ENCODE results near the gene MRPL47. TPM values are rescaled to one million over a fixed set of nuclear protein-coding genes. Genes with fewer than 3 reads are reported as not detected.

The MRPL47 gene
- polyA plus RNA-seq, 1 experiment: 23.2 TPM

- TF ChIP-seq CTCF (IDR thresholded peaks at IDR 0.05; ENCODE audit: insufficient read depth, low read depth, low read length): no peak
- Histone ChIP-seq H3K36me3 (ENCODE audit: control insufficient read depth, insufficient read depth, low read length) (no peaks in the 10 kb centered on the region), H3K27me3 (ENCODE audit: control insufficient read depth, insufficient read depth, low read length) (no peaks in the 10 kb centered on the region), H3K4me3 (ENCODE audit: low read depth, low read length) (no peak overlapping the region)
- ChIA-PET CTCF (interaction anchor here (1.0 kb wide), 1 partner anchor 11 kb away, joined by 3 read pairs; no protein-coding TSS in a partner anchor), POLR2A (no interaction called here)
- no peak for DNase-seq (ENCODE audit: low read depth)
These were observed 57.6 kb downstream of the MRPL47 start for GRCh38 chr3:179546814-179547241.

DNA sequence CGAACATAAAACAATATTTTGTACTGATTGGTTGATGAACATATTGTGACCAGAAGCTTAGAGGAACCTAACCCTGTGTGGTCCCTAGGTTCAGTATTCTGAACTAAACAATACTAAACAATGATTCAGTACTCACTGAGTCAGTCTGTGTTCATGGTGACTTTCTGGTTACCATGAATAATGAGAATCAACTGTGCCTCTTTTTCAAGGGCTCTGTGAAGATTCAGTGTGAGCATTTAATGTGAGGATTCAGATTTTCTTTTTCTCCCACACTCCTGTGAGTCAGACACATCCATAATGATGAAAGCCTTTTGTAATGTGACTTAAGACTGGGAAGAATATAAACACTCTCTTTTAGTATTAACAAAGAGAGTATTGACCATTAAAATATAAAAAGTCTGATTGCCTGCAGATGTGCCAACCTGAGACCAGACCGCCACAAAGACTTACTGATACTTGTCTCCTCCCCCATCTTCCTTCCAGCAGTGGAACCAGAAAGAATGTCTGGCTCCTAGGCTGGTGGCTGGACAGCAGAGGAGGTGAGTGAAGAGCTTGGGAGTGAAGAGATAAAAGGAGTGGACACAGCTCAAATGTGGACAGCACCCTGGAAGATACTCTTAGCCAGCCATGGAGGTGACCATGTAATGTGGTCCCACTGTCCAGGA is 59.3 kb downstream of the MRPL47 start:
- DNase-seq (ENCODE audit: low read depth): peak; percentile 70
- Histone ChIP-seq H3K4me3 (ENCODE audit: low read depth, low read length) (no peak overlapping the region), H3K27me3 (ENCODE audit: control insufficient read depth, insufficient read depth, low read length) (no peaks in the 10 kb centered on the region), H3K36me3 (ENCODE audit: control insufficient read depth, insufficient read depth, low read length) (no peaks in the 10 kb centered on the region)
- TF ChIP-seq CTCF (IDR thresholded peaks at IDR 0.05; ENCODE audit: insufficient read depth, low read depth, low read length): no peak
- POLR2A ChIA-PET: no interaction called here
- CTCF ChIA-PET: no interaction called here

DNA sequence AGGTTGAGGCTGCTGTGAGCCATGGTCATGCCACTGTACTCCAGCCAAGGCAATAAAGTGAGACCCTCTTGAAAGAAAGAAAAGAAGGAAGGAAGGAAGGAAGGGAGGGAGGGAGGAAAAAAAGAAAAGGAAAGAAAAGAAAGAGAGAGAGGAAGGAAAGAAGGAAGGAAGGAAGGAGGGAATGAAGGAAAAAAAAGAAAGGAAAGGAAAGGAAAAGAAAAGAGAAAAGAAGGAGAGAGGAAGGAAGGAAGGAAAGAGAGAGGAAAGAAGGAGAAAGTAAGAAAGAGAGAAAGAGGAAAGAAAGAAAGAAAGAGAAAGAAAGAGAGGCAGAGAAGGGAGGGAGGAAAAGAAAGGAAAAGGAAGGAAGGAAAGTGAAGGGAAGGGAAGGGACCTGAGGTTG is 62.1 kb downstream of the MRPL47 start:
- H3K27me3 ChIP-seq (ENCODE audit: control insufficient read depth, insufficient read depth, low read length): no peaks in the 10 kb centered on the region
- ChIA-PET POLR2A (no interaction called here), CTCF (interaction anchor here (1.3 kb wide), 1 partner anchor 12 kb away, joined by 3 read pairs; no protein-coding TSS in a partner anchor)
- no peak for TF ChIP-seq CTCF (IDR thresholded peaks at IDR 0.05; ENCODE audit: insufficient read depth, low read depth, low read length)
- no peak overlapping the region for H3K4me3 ChIP-seq (ENCODE audit: low read depth, low read length)
- DNase-seq (ENCODE audit: low read depth): no peak
- no peaks in the 10 kb centered on the region for H3K36me3 ChIP-seq (ENCODE audit: control insufficient read depth, insufficient read depth, low read length)

DNA sequence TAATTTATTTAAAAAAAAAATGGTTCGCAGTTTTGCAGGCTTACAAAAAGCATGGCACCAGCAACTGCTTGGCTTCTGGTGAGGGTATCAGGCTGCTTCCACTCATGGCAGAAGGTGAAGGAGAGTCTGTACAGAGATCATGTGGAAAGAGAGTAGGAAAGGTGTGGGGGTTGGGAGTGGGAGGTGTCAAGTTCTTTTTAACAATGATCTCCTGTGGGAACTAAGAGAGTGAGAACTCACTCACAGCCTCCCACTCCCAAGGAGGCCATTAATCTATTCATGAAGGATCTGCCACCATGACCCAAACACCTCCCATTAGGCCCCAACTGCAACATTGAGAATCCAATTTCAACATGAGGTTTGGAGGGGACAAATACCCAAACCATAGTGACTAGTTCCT is 62.8 kb downstream of the MRPL47 start:
- Histone ChIP-seq H3K4me3 (ENCODE audit: low read depth, low read length) (no peak overlapping the region), H3K27me3 (ENCODE audit: control insufficient read depth, insufficient read depth, low read length) (no peaks in the 10 kb centered on the region), H3K36me3 (ENCODE audit: control insufficient read depth, insufficient read depth, low read length) (no peaks in the 10 kb centered on the region)
- no peak for TF ChIP-seq CTCF (IDR thresholded peaks at IDR 0.05; ENCODE audit: insufficient read depth, low read depth, low read length)
- DNase-seq (ENCODE audit: low read depth): no peak
- CTCF ChIA-PET: interaction anchor here (0.8 kb wide), 1 partner anchor 81 kb away, joined by 3 read pairs; no protein-coding TSS in a partner anchor
- POLR2A ChIA-PET: no interaction called here

DNA sequence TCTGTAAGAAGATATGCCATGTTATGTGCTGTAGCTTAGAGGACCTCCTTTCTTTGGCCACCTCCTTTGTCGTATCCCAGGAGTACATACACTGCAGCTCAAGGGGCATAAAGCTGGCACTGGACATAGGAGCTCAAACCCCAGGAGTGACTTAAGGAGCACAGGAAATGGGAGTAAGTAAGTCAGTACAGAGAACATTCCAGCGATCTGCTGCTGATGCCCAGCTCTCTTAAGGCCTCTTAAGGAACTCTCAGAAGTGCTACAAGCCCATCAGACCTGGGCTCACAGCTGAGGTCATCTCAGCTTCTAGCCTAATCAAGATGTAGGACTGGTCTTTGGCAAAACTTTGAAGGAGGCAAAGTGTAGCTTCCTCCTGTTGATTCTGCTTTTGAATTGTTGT is 63.3 kb downstream of the MRPL47 start:
- Histone ChIP-seq H3K4me3 (ENCODE audit: low read depth, low read length) (no peak overlapping the region), H3K36me3 (ENCODE audit: control insufficient read depth, insufficient read depth, low read length) (no peaks in the 10 kb centered on the region), H3K27me3 (ENCODE audit: control insufficient read depth, insufficient read depth, low read length) (no peaks in the 10 kb centered on the region)
- no peak for TF ChIP-seq CTCF (IDR thresholded peaks at IDR 0.05; ENCODE audit: insufficient read depth, low read depth, low read length)
- no peak for DNase-seq (ENCODE audit: low read depth)
- ChIA-PET POLR2A (no interaction called here), CTCF (interaction anchor here (0.8 kb wide), 1 partner anchor 81 kb away, joined by 3 read pairs; no protein-coding TSS in a partner anchor)

Small RNAs within 50 kb of the gene (small RNA-seq; reads per million reads assigned to genes)
- not detected for gene AC090425.1 (ENCODE audit: insufficient read length, low read depth, low replicate concordance)
- gene RF01210 (ENCODE audit: insufficient read length, low read depth, low replicate concordance): not detected

Other genes starting within 250 kb of the MRPL47 start
- gene GNB4, start 153.2 kb downstream of the MRPL47 start, polyA plus RNA-seq (2011; rRNA removed): 25.2 and 50.6 TPM in 2 replicates
- gene ACTL6A, start 41.7 kb downstream of the MRPL47 start, polyA plus RNA-seq (2011; rRNA removed): 38.6 and 64.4 TPM in 2 replicates
- 12.5 and 43.6 TPM in 2 replicates for gene NDUFB5, start 156 bp upstream of the MRPL47 start, polyA plus RNA-seq (2011; rRNA removed)
- 10.5 and 11.2 TPM in 2 replicates for gene USP13, start 48.4 kb upstream of the MRPL47 start, polyA plus RNA-seq (2011; rRNA removed)